ENCODE results near the gene HTD2. TPM values are rescaled to one million over a fixed set of nuclear protein-coding genes. Genes with fewer than 3 reads are reported as not detected.
"Not testable (repeated sequence)": the region's sequence is repeated elsewhere in the genome, so short reads cannot be mapped to it uniquely, and the experiment has no call there.

Gene HTD2
- total RNA-seq, 1 donor from 2014 or later = 7.7 TPM

DNA sequence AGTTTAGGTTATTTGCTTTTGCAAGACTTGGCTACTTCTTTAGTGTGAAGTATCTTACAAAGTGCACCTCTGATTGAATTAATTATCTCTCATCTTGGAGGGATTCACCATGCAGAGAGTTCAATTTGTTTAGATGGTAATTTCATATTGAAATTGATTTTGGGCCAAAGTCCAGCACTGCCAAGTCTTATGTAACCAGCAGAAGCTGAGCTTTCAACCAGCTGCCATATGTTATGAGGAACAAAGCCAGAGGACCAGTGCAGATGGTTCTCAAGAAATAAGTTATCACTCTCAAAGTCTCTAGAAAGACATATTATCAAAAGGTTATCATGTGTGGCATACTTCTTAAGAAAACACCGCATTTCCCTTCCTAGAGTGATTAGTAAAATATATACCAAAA lies 39.7 kb upstream of the HTD2 start:
- DNase-seq (ENCODE audit: low read depth) = no peak
- H3K36me3 ChIP-seq (ENCODE audit: insufficient read depth, low read length) = no peaks in the 10 kb centered on the region
- no peaks in the 10 kb centered on the region for H4K20me1 ChIP-seq (ENCODE audit: insufficient read depth, low read length)
- Mint-ChIP-seq H3K4me1 (ENCODE audit: low read depth, unreplicated experiment) (no peaks in the 10 kb centered on the region), H3K27me3 (ENCODE audit: low read depth, unreplicated experiment) (no peaks in the 10 kb centered on the region), H3K9me3 (ENCODE audit: unreplicated experiment) (no peaks in the 10 kb centered on the region), H3K4me3 (ENCODE audit: unreplicated experiment) (no peak overlapping the region), H3K27ac (ENCODE audit: unreplicated experiment) (no peak overlapping the region), H3K36me3 (ENCODE audit: low read depth, unreplicated experiment) (no peaks in the 10 kb centered on the region)
- FAIRE-seq = no peak
- H3K4me2 ChIP-seq (ENCODE audit: low read length) = no peak overlapping the region
- H3K27me3 ChIP-seq (ENCODE audit: insufficient read depth, low read length) = no peaks in the 10 kb centered on the region
- TF ChIP-seq CTCF (IDR thresholded peaks at IDR 0.05; ENCODE audit: insufficient read depth, low read depth, low read length) = no peak
- no peaks in the 10 kb centered on the region for H3K79me2 ChIP-seq (ENCODE audit: insufficient read depth, low read length)
- no peak overlapping the region for H3K4me3 ChIP-seq (ENCODE audit: insufficient read depth, low read depth, low read length)
- no peaks in the 10 kb centered on the region for H3K4me1 ChIP-seq (ENCODE audit: insufficient read depth, low read length)
- H3K9ac ChIP-seq (ENCODE audit: low read length) = no peak overlapping the region
- H3K27ac ChIP-seq (ENCODE audit: low read depth, low read length) = no peak overlapping the region
- H2AFZ ChIP-seq (ENCODE audit: low read depth, low read length) = no peak overlapping the region
- H3K9me3 ChIP-seq (ENCODE audit: insufficient read depth, low read depth, low read length) = no peaks in the 10 kb centered on the region

- H3K9me3 Mint-ChIP-seq (ENCODE audit: unreplicated experiment); H3K27me3 Mint-ChIP-seq (ENCODE audit: low read depth, unreplicated experiment); H2AFZ ChIP-seq (ENCODE audit: low read depth, low read length); H3K4me3 Mint-ChIP-seq (ENCODE audit: unreplicated experiment); H3K4me1 Mint-ChIP-seq (ENCODE audit: low read depth, unreplicated experiment); H3K36me3 Mint-ChIP-seq (ENCODE audit: low read depth, unreplicated experiment); H3K4me3 ChIP-seq (ENCODE audit: insufficient read depth, low read depth, low read length); FAIRE-seq; H3K27ac ChIP-seq (ENCODE audit: low read depth, low read length); H3K4me1 ChIP-seq (ENCODE audit: insufficient read depth, low read length); H4K20me1 ChIP-seq (ENCODE audit: insufficient read depth, low read length); H3K79me2 ChIP-seq (ENCODE audit: insufficient read depth, low read length); DNase-seq (ENCODE audit: low read depth); H3K4me2 ChIP-seq (ENCODE audit: low read length); H3K9ac ChIP-seq (ENCODE audit: low read length); H3K27ac Mint-ChIP-seq (ENCODE audit: unreplicated experiment); H3K36me3 ChIP-seq (ENCODE audit: insufficient read depth, low read length); H3K27me3 ChIP-seq (ENCODE audit: insufficient read depth, low read length); H3K9me3 ChIP-seq (ENCODE audit: insufficient read depth, low read depth, low read length): not testable (repeated sequence)
Observed at GRCh38 chr3:58267543-58267942, 38.8 kb upstream of the HTD2 start.

GRCh38 chr3:58269356-58269755 lies 37.0 kb upstream of the HTD2 start:
- H4K20me1 ChIP-seq (ENCODE audit: insufficient read depth, low read length) = no peaks in the 10 kb centered on the region
- no peaks in the 10 kb centered on the region for H3K79me2 ChIP-seq (ENCODE audit: insufficient read depth, low read length)
- no peaks in the 10 kb centered on the region for H3K36me3 ChIP-seq (ENCODE audit: insufficient read depth, low read length)
- no peaks in the 10 kb centered on the region for H3K9me3 Mint-ChIP-seq (ENCODE audit: unreplicated experiment)
- H3K4me1 Mint-ChIP-seq (ENCODE audit: low read depth, unreplicated experiment) = peaks cover 8% of the 10 kb centered on the region
- H3K9me3 ChIP-seq (ENCODE audit: insufficient read depth, low read depth, low read length) = no peaks in the 10 kb centered on the region
- TF ChIP-seq CTCF (IDR thresholded peaks at IDR 0.05; ENCODE audit: insufficient read depth, low read depth, low read length) (no peak), EZH2 (IDR thresholded peaks at IDR 0.05; ENCODE audit: insufficient read depth, low read length) (no peak)
- no peak overlapping the region for H3K27ac ChIP-seq (ENCODE audit: low read depth, low read length)
- H3K4me1 ChIP-seq (ENCODE audit: insufficient read depth, low read length) = peaks cover 9% of the 10 kb centered on the region
- H3K27me3 ChIP-seq (ENCODE audit: insufficient read depth, low read length) = no peaks in the 10 kb centered on the region
- no peak overlapping the region for H3K27ac Mint-ChIP-seq (ENCODE audit: unreplicated experiment)
- no peak overlapping the region for H3K4me2 ChIP-seq (ENCODE audit: low read length)
- DNase-seq (ENCODE audit: low read depth) (no peak), FAIRE-seq (no peak)
- peaks cover 4% of the 10 kb centered on the region for H3K36me3 Mint-ChIP-seq (ENCODE audit: low read depth, unreplicated experiment)
- no peak overlapping the region for H3K4me3 Mint-ChIP-seq (ENCODE audit: unreplicated experiment)
- no peaks in the 10 kb centered on the region for H3K27me3 Mint-ChIP-seq (ENCODE audit: low read depth, unreplicated experiment)
- no peak overlapping the region for H3K9ac ChIP-seq (ENCODE audit: low read length)
- H2AFZ ChIP-seq (ENCODE audit: low read depth, low read length) = no peak overlapping the region
- H3K4me3 ChIP-seq (ENCODE audit: insufficient read depth, low read depth, low read length) = no peak overlapping the region

Measured in astrocyte (in vitro differentiated cells and primary cell).